GM18505 (cell line): Measurements from ENCODE around the gene ETS2.

Experiments
- ATAC-seq: cut with Tn5 transposase; IDR thresholded peaks from one replicate; pipeline ENCODE4 v1.9.1; 2021; ENCODE audit not compliant: unreplicated experiment
- POLR2A ChIP-seq: IDR thresholded peaks from 4 replicates; pipeline ENCODE4 v1.6.1; 2011; ENCODE audit warnings: borderline replicate concordance; ENCODE audit not compliant: insufficient read depth, insufficient read length; ENCODE audit errors: extremely low read depth

Gene ETS2

GRCh38 chr21:38771536-38771935 lies 34.2 kb upstream of the ETS2 start:
- ATAC-seq = no peak

GRCh38 chr21:38772646-38773045 lies 33.1 kb upstream of the ETS2 start:
- TF ChIP-seq POLR2A = no peak
- ATAC-seq = no peak

More at GRCh38 chr21:38771536-38771935, 34.2 kb upstream of the ETS2 start:
- TF ChIP-seq POLR2A = no peak

GRCh38 chr21:38773099-38774061 lies 32.3 kb upstream of the ETS2 start:
- no peak for TF ChIP-seq POLR2A
- ATAC-seq = no peak

GRCh38 chr21:38774152-38774551 lies 31.6 kb upstream of the ETS2 start:
- ATAC-seq = no peak
- TF ChIP-seq POLR2A = no peak

- ATAC-seq = no peak
- no peak for TF ChIP-seq POLR2A
These were observed 31.0 kb upstream of the ETS2 start for GRCh38 chr21:38774586-38775285.

GRCh38 chr21:38775733-38776132 lies 30.0 kb upstream of the ETS2 start:
- TF ChIP-seq POLR2A = no peak

GRCh38 chr21:38777015-38777414 lies 28.7 kb upstream of the ETS2 start:
- TF ChIP-seq POLR2A = no peak
- no peak for ATAC-seq

More at GRCh38 chr21:38775733-38776132, 30.0 kb upstream of the ETS2 start:
- no peak for ATAC-seq

- no peak for ATAC-seq
These were observed 28.2 kb upstream of the ETS2 start for GRCh38 chr21:38777531-38777930.

GRCh38 chr21:38780879-38781278 lies 24.9 kb upstream of the ETS2 start:
- no peak for TF ChIP-seq POLR2A
- ATAC-seq = no peak

More at GRCh38 chr21:38777531-38777930, 28.2 kb upstream of the ETS2 start:
- TF ChIP-seq POLR2A = no peak

GRCh38 chr21:38784458-38785266 lies 21.1 kb upstream of the ETS2 start:
- ATAC-seq = no peak
- TF ChIP-seq POLR2A = no peak

GRCh38 chr21:38785483-38785882 lies 20.2 kb upstream of the ETS2 start:
- ATAC-seq = no peak
- TF ChIP-seq POLR2A = no peak

- no peak for TF ChIP-seq POLR2A
- ATAC-seq = no peak
These were observed 18.7 kb upstream of the ETS2 start for GRCh38 chr21:38787016-38787415.
